GM21576 (cell line): Measurements from ENCODE around the gene LARP4B.

Source experiments
- ATAC-seq: cut with Tn5 transposase; IDR thresholded peaks from one replicate; pipeline ENCODE4 v1.9.1; 2021; ENCODE audit warnings: mild to moderate bottlenecking, moderate library complexity; ENCODE audit not compliant: unreplicated experiment

The LARP4B gene

GRCh38 chr10:811379-812175 lies 119.9 kb downstream of the LARP4B start:
- no peak for ATAC-seq

DNA sequence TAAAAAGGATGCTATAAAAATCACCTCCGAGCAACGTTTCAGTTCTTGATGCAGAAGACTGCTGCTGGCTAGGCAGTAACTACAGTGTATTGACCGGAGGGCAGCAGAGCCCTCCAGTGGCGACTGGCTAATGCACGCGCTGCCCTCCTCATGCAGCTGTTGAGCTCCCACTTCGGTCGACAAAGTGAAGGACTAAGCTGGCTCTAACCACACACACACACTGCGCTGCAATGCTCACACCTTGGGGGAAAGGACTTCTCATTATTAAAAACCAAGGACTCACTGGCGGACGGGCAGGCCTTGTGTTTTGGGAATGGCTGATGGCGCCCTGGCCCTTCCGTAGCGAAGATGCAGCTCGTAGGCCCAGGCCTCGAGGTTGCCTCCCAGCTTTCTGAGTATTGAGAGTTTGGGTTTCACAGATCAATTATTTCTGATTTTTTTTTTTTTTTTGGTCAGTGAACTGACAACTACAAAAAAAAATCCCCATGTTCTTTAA lies 121.1 kb downstream of the LARP4B start:
- ATAC-seq: no peak

GRCh38 chr10:809671-810350 lies 121.7 kb downstream of the LARP4B start:
- ATAC-seq: no peak

- ATAC-seq: no peak
Measured at GRCh38 chr10:807958-808353, 123.5 kb downstream of the LARP4B start.

GRCh38 chr10:807163-807957 lies 124.1 kb downstream of the LARP4B start:
- no peak for ATAC-seq

GRCh38 chr10:806451-807162 lies 124.9 kb downstream of the LARP4B start:
- ATAC-seq: no peak

DNA sequence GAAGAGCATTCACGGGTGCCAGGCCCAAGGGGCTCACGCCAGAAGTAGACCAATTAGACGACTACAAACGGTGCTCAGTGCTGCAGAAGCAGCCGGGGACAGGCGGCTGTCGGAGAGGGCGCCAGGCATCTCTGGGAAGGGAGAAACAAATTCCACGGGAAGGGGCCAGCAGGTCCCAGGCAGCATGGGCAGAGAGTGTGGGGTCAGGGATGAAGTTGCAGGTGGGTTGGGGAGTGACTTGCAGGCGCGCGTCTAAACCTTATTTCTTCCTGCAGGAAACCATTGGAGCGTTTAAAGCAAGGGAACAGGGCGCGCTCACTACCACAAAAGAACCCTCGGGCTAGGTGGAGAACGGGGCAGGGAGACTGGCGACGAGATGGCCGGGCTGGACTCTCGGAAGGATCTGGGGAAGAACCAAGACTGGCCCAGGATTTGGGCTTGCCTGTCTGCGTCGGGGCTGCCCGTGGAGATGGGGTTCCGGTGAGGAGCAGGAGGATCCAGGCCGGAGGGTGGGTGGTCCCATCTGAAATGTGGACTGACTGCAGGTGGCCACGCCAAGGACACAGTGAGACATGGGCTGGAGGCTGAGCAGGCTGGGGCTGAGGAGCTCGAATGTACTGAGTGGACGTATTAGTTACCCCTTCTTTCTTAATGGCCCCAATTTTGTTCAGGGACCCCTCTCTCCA lies 125.7 kb downstream of the LARP4B start:
- no peak for ATAC-seq

DNA sequence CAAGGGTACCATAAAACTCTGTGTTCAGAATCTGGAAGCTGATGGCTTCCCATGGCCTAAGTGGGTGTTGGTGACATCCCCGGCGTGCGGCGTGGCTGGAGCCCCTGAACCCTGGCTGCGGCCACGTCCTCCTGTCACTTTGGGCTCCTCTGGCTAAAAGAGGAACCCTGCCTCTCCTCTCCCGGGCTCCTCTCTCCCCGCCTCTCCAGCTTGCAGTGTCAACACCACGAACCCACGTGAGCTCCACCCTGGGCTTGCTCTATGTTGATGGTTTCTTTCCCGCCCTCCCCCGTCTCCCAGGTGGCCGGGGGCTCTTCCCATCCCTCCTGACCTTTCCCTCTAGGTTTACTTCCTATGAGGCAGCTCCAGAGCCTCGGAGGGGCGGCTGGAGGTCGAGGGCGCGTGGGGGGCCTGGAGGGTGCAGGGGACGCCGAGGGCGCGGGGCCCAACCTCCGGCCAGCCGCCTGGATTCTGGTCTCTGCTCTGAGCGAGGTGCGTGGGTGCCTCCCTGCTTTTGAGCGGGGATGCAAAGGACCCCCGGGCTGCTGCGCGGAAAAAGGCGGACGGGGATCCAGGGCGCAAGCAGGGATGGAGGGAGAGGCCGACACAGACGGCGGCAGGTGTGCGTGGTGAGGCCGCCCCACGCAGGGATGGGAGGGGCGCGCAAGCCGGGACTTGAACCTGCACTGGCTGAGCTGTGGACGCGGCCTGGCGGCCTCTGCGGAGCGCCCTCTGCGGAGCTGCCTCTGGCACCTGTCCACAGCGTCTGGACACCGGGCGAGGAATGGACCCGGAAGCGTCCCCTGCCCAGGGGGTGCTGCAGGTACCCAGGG lies 126.5 kb downstream of the LARP4B start:
- no peak for ATAC-seq

GRCh38 chr10:804191-804781 lies 127.2 kb downstream of the LARP4B start:
- no peak for ATAC-seq

DNA sequence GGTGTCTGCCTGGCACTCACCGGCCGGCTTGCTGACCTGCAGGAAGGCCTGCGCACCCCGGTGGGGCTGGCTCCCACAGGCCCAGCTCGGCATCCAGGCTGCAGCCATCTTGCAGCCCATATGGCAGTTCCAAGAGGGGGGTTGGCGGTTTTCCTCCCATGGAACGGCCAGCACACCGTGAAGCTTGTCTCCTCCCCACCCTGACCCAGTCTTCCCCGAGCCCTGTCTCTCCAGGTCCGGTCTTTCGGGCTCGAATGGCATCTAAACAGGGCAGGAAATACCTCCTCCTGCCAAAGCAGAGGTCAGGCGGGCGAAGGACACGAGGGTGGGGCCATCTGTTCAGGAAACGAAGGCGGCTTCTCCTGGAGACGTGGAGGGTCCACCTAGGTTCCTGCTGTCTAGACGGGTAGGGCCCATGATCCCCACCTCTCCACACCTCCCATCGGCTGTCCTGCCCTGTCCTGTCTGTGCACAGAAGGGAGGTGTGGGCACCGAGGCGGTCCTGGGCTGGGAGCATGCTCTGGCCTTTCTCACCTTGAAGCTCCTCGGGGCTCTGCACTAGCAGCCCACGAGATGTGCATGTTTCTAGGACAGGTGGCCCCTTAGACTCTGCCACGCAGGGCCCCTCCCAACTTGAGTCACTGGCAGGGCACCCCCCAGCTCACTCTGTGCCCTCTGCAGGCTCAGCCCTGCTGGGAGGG lies 128.3 kb downstream of the LARP4B start:
- ATAC-seq: no peak

DNA sequence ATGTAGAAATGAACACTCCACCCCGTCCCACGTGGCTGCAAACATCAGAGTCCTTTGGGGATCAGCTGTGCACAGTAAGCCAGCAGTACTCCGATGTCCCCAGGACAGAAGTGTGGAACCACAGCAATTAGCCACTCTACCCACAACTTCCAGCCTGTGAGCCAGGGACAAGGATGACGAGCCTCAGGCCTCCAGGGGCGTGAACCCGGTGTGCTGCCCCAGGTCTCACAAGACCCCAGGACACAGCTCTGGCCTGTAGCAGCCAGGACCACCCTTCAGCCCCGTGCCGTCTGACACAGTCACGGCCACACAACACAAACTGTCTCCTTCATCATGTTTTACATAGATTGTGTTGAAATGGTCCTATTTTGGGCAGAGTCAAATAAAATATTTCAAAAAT lies 129.0 kb downstream of the LARP4B start:
- no peak for ATAC-seq

- no peak for ATAC-seq
Measured at GRCh38 chr10:797179-797578, 134.3 kb downstream of the LARP4B start.

DNA sequence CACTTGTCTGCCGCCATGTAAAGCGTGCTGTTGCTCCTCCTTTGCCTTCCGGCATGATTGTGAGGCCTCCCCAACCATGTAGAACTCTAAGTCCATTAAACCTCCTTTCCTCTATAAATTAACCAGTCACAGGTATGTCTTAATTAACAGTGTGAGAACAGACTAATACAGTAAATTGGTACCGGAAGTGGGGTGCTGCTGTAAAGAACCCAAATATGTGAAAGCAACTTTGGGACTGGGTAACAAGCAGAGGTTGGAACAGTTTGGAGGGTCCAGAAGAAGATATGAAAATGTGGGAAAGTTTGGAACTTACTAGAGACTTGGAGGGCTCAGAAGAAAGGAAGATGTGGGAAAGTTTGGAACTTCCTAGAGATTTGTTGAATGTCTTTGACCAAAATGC lies 135.3 kb downstream of the LARP4B start:
- no peak for ATAC-seq

- ATAC-seq: no peak
Measured at GRCh38 chr10:794382-794956, 137.0 kb downstream of the LARP4B start.

- no peak for ATAC-seq
Measured at GRCh38 chr10:792792-793100, 138.8 kb downstream of the LARP4B start.

GRCh38 chr10:792083-792791 lies 139.3 kb downstream of the LARP4B start:
- no peak for ATAC-seq

DNA sequence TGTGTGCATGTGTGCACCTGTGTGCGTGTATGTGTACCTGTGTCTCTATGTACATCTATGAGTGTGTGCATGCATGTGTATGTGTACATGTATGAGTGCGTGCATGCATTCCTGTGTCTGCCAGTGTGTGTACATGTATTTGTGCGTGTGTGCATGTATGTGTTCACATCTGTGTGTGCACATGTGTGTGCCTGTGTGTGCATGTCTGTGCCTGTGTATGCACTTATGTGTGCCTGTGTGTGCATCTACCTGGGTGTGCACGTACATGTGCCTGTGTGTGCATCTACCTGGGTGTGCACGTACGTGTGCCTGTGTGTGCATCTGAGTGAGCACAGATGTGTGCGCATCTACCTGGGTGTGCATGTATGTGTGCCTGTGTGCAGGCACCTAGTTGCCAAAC lies 139.9 kb downstream of the LARP4B start:
- ATAC-seq: no peak
